NCI-H2171 (cell line): ENCODE data around the gene HK2.

Experiments
- DNase-seq: peaks from one replicate; lab custom pipeline; 2025; lab: John Stamatoyannopoulos, UW

The HK2 gene

GRCh38 chr2:74937221-74937880 lies 103.4 kb downstream of the HK2 start:
- no peak for DNase-seq

- DNase-seq = no peak
Measured at GRCh38 chr2:74938264-74938663, 104.3 kb downstream of the HK2 start.

GRCh38 chr2:74939919-74940812 lies 106.2 kb downstream of the HK2 start:
- no peak for DNase-seq

- no peak for DNase-seq
Measured at GRCh38 chr2:74941284-74941683, 107.4 kb downstream of the HK2 start.

GRCh38 chr2:74942263-74942662 lies 108.3 kb downstream of the HK2 start:
- DNase-seq = no peak
